LoVo (cell line): ENCODE measurements around the gene RNF13.
"Not testable (repeated sequence)": the region's sequence is repeated elsewhere in the genome, so short reads cannot be mapped to it uniquely, and the experiment has no call there.

Source experiments
- DNase-seq: peaks from one replicate; pipeline ENCODE4 v3.0.0-alpha.2; 2016; ENCODE audit warnings: low spot score

Gene RNF13

GRCh38 chr3:149957361-149958125, 144.5 kb downstream of the RNF13 start:
- DNase-seq = no peak

- no peak for DNase-seq
Measured at GRCh38 chr3:149958171-149958796, 145.3 kb downstream of the RNF13 start.

DNA sequence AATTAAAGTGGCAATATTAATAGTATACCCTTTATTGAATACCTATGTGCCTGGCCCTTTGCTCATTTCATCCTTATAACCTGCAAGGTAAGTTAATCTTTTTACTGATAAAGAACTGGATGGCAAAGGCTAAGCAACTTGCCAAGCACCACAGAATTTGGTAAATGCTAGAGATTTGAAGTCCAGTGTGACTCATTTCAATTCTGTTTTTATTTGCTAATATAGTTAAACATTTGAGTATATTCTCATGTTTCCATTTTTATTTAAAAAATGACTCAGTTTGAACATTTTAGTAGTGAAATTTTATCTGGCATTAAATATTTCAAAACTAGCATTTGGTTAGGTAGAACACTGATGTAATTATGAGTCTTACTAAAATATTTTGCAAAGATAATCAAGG, 146.4 kb downstream of the RNF13 start:
- no peak for DNase-seq

DNA sequence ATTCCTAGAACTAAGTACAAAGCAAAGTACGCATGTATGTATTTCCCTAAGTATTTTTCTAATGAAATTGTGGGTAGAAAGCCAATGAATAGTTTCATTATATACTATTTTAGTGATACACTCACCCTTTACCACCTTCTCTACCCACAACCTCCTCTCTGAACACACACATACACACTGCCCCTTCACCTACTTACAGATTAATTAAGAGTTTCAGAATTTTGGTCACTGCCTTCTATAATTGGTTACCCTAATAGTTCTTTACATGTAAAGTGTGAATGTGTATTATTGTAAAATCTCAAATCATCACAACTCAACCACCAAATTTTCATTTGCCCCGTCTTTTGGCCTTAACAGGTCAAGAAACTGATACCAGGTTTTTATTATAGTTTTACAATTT, 150.5 kb downstream of the RNF13 start:
- no peak for DNase-seq

DNA sequence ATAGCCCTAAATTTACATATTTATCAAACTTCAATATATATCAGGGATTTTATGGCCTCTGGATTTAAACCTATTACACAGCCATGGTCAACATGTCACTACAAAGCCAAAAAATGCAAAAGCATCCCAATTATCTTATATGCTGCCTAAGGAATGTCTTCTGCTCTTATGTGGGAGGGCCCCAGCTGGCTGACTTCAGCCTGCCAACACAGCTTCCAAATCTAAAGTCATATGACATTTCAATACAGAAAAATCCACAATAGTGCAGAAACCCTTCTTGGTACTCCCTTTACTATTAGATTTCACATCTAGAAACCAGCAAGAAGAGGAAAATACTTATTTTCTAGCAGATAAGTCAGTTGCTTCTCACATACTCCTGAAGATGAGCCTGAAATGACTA, 151.3 kb downstream of the RNF13 start:
- no peak for DNase-seq

- DNase-seq = no peak
Measured at GRCh38 chr3:149965278-149965677, 152.3 kb downstream of the RNF13 start.

DNA sequence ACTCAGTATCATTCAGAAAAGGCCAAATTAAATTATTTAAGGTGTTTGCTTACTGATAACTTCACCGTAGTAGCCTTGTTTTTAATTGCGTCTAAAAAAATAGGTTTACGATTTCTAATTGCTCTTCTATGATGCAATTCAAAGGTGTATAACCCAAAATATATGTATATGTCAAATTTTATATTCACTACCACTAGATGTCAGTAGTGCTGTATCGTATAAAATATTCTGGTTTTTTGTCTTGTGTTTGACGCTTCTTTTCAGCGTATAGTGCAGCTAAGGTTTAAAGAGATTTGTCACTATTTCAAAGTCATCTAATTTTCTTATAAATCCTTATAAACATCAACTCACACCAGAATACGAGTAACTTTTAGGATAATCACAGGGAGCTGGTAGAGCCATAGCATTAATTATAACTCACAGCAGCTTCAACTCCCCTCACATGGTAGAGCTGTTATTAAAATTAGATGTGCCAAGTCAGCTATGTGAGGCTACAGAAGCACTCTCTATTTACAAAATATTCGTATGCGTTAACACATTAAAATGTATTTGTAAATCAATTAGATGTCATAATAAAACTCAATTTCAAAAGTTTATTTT, 154.2 kb downstream of the RNF13 start:
- peak; percentile 54 for DNase-seq

DNA sequence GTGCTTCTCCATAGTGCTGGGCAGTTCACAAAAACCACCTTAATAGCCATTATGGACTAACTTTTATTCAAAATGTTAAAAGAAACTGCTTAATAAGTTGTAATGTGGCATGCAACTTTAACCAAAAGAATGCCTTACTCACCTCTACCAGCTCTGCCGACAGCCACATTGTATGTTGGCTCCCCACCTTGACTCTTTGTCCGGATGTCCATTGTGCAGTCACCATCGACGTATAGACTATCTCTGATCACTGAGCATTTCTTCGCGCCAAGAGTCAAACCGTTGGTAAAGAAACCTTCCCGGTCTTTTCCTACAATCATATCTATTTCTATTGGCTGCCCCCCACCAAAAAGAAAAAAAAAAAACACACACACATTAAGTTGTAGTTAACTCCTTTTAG, 155.2 kb downstream of the RNF13 start:
- no peak for DNase-seq

DNA sequence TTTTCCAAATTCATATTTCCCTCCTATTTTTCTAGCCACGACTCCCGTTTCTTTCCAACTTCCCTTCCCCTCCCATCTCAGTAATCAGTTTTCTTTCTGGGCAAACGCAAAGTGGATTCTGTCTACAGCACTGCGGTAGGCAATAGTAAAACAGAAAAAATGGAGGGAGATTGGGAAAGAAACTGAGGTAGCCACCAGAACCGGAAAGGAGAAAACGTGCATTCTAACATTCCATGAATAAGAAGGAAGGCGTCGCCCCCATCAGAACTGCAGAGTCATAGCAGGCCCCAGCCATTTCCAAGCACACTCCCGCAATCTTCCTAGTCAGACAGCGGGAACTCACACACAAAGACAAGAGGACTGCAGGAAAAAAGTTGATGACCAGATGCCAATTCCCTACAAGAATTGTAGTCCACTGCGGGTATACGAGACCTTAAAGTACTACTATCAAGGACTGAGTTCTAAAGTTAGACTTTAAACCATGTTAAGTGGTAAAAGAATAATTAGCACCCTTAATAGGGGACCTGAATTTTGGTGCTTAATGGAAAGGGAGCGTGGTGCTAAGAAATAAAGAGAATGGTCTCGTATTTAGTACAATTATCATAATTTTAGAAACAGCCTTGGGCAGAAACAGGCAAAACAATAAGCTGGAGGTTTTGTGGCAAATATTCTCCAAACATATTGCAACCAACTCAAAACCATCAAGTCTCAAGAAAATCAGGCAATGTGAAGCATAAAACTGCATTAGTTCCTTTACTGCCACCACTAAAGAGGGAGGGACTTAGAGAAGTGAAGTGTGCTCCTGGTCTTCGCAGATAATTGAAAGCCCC, 156.3 kb downstream of the RNF13 start:
- peak; percentile 83 for DNase-seq

DNA sequence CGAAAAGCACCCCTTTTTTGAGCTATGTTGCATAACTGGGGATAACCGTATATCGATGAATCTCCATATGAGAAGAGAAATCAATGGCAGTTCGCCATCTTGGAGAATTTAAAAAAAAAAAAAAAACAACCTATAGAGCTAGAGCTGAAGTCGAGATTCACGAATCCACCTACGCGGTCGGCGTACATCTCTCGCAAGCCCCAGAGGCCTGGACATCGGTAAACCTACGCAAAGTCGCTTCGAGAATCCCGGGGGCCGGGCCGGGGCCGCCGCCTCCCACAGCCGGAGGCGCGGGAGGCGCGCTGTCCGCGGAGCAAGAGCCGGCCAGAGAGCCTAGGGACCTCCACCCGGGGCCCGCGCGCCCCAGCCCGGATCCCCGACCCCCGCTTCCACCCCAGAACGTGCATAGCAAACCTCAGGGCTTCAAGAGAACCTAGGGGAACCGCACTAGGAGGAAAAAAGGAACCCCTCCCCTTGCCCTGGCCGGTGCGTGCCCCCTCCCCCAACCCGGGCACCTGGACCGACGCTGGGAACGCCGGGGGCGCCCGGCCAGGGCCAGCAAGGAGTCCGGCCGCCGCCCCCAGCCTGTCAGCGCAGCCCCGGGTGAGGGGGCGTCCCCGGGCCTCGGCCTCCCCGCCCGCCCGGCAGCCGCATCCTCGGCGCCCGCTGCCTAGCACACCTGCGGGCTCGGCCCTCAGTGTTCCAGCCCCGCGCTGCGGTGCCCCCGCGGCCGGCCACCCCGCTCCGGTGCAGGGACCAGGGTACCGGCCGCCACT, 157.1 kb downstream of the RNF13 start:
- peak; percentile 84 for DNase-seq

GRCh38 chr3:149970716-149971402, 157.8 kb downstream of the RNF13 start, which contains the start of gene PFN2:
PFN2 (minus strand) TSS chr3:149970895; CDS start chr3:149970856, 39 bp downstream.
- peak; percentile 73 for DNase-seq

DNA sequence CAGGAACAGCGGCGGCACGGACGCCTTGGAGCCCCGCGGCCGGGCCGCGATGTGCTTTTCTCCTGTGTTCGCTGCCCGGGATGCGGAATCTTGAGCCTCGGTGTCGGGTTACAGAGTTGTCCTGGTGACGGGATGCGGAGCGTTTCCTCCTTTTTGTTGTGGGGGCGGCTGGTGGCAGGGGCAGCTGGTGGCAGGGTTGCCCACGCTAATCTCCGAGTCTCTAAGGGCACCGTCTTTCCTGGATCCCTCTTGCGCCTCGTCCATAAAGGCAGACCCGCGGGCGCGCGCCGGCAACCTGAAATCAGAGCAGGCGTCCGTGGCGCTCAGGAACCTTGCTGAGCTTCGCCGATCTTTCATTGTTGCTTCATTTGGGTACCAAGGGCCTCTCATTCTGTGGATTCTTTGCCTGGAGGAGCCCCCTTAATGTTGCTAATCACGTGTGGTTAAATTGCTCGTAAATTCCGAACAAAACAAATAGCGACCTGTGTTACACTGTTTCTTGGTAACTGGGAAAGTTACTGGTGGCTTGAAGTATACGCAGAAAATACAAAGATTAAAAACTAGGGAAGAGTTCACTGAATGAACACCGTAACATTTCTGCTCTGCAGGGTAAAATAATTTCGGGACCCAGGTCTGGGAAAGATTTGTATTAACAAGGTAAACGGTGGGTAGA, 158.5 kb downstream of the RNF13 start:
- DNase-seq = no peak

- no peak for DNase-seq
Measured at GRCh38 chr3:149975919-149976318, 162.9 kb downstream of the RNF13 start.

- no peak for DNase-seq
Measured at GRCh38 chr3:149977386-149977785, 164.4 kb downstream of the RNF13 start.

DNA sequence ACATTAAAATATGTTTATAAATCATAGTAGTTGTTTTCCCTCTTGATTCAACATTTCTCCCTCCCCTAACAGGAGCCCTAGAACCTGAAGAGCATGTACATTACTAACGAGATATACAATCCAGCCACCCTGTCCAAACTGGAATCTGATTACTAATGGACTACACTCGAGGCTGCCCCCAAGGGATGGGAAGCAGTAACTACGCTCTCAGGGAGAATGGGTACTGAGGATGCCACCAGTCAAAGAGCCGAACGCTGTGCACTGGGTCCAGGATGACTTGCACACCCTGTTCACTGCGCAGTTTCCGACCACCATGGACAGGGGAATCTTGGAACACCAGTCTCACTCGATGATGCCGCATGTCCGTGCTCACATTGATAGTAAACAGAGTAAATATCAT, 169.0 kb downstream of the RNF13 start:
- DNase-seq = not testable (repeated sequence)

- not testable (repeated sequence) for DNase-seq
Measured at GRCh38 chr3:149983053-149983452, 170.0 kb downstream of the RNF13 start.

GRCh38 chr3:149983628-149984027, 170.6 kb downstream of the RNF13 start:
- no peak for DNase-seq

- DNase-seq = no peak
Measured at GRCh38 chr3:149989307-149989706, 176.3 kb downstream of the RNF13 start.

GRCh38 chr3:149990423-149990948, 177.5 kb downstream of the RNF13 start:
- DNase-seq = no peak

DNA sequence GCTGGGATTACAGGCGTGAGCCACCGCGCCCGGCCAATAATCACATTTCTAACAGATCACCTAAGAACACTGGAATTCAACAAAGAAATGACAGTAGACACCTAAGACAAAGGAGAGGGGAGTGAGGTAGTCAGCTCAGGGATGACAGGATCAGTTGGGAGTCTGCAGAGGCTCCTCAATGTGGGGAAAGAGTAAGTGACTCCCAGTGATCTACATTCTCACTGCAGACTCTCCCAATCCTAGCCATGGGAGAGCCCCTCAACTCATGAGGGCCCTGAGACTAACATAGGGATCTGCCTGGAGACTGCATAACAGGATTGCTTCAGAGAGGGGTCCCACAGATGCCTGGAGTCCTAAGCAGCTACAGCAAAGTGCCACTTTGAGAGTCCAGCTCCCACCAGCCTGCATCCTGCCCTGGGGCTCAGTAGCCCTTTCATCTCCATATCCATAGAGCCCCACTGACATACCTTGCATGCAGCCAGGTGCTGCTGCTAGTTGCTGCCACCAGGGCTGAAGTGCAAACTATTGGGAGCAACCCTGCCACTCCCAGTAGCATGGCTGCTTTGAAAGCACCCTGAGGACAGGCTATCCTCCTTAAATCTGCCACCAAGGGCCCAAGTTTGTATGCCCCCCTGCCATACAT, 179.5 kb downstream of the RNF13 start:
- no peak for DNase-seq
